ENCODE data around the gene RPL27A. TPM values are rescaled to one million over a fixed set of nuclear protein-coding genes. Genes with fewer than 3 reads are reported as not detected.

RPL27A gene
- total RNA-seq, 1 experiment from 2014 or later: 629 TPM

DNA sequence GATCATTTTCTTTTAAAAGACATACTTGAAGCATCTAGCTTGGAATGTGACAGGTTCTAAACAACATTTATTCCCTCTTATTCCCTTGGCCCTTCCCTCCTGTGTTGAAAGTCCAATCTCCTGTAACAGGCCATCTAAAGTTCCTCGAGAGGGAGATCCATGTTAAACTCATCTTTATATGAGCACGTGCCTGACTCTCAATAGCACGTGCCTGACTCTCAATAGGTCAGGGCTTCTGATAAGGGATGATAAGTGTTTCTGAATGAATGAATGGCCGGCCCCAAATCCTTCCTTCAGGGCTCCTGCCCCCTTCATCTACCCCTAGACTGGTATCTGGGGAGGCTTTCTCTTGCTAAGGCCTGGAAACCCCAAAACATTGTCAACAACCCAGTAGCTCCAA lies 27.2 kb downstream of the RPL27A start:
- BruUV-seq (replicated peaks): no TSS peak
- intact Hi-C loops (cut with micrococcal nuclease; ENCODE audit: unreplicated experiment): no loop called here
- no peaks in the 10 kb centered on the region for H3K36me3 ChIP-seq (ENCODE audit: insufficient read depth, low read length, poor library complexity, severe bottlenecking)
- no peak overlapping the region for H3K4me3 ChIP-seq (ENCODE audit: low read depth, low read length, poor library complexity, severe bottlenecking)
- ChIA-PET POLR2A (ENCODE audit: low non-redundant PET) (no interaction called here), CTCF (no interaction called here)
- H3K27me3 ChIP-seq (replicated peaks; ENCODE audit: insufficient read depth, low read depth, low read length, poor library complexity): no peaks in the 10 kb centered on the region
- no peaks in the 10 kb centered on the region for H3K4me1 ChIP-seq (ENCODE audit: insufficient read depth, low read length, poor library complexity, severe bottlenecking)
- H3K27ac ChIP-seq (ENCODE audit: low read depth, low read length, poor library complexity, severe bottlenecking): no peak overlapping the region
- no peaks in the 10 kb centered on the region for H3K9me3 ChIP-seq (ENCODE audit: low read depth, low read length, poor library complexity, severe bottlenecking)
- TF ChIP-seq, protein P1, sequence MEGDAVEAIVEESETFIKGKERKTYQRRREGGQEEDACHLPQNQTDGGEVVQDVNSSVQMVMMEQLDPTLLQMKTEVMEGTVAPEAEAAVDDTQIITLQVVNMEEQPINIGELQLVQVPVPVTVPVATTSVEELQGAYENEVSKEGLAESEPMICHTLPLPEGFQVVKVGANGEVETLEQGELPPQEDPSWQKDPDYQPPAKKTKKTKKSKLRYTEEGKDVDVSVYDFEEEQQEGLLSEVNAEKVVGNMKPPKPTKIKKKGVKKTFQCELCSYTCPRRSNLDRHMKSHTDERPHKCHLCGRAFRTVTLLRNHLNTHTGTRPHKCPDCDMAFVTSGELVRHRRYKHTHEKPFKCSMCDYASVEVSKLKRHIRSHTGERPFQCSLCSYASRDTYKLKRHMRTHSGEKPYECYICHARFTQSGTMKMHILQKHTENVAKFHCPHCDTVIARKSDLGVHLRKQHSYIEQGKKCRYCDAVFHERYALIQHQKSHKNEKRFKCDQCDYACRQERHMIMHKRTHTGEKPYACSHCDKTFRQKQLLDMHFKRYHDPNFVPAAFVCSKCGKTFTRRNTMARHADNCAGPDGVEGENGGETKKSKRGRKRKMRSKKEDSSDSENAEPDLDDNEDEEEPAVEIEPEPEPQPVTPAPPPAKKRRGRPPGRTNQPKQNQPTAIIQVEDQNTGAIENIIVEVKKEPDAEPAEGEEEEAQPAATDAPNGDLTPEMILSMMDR (conservative IDR thresholded peaks at IDR 0.05; ENCODE audit: low read depth, low read length): no peak
- no peak for TF ChIP-seq EZH2 (IDR thresholded peaks at IDR 0.05; ENCODE audit: borderline replicate concordance, low read depth, low read length, poor library complexity, severe bottlenecking)
- DNase-seq (ENCODE audit: low spot score): no peak

DNA sequence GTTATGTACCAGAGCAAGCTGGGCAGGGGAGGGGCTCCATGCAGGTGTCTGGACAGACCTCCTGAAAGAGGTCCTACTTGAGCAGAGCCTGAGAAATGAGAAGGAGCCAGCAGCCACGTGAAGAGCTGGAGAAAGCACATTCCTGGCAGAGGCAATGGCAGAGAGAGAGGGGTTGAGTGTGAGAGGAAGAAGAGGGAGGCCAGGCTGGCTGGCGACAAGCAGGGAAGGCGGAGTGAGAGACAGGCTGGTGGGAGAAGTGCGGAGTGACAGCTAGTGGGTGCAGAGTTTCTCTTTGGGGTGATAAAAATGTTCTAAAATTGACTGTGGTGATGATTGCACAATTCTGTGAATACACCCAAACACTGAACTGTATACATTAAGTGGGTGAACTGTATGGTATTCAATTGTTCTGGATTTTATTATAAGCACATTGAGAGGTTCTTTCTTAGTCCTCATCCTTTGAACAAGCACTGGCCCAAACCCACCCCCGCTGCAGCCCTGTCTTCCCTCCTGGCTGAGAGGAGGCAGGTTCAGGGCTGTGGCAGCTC lies 29.4 kb downstream of the RPL27A start:
- DNase-seq (ENCODE audit: low spot score): no peak
- Histone ChIP-seq H3K36me3 (ENCODE audit: insufficient read depth, low read length, poor library complexity, severe bottlenecking) (no peaks in the 10 kb centered on the region), H3K4me1 (ENCODE audit: insufficient read depth, low read length, poor library complexity, severe bottlenecking) (no peaks in the 10 kb centered on the region), H3K27ac (ENCODE audit: low read depth, low read length, poor library complexity, severe bottlenecking) (no peak overlapping the region), H3K4me3 (ENCODE audit: low read depth, low read length, poor library complexity, severe bottlenecking) (no peak overlapping the region), H3K27me3 (replicated peaks; ENCODE audit: insufficient read depth, low read depth, low read length, poor library complexity) (no peaks in the 10 kb centered on the region), H3K9me3 (ENCODE audit: low read depth, low read length, poor library complexity, severe bottlenecking) (no peaks in the 10 kb centered on the region)
- CTCF ChIA-PET: no interaction called here
- intact Hi-C loops (cut with micrococcal nuclease; ENCODE audit: unreplicated experiment): no loop called here
- TF ChIP-seq, protein P1 (conservative IDR thresholded peaks at IDR 0.05; ENCODE audit: low read depth, low read length): no peak
- no peak for TF ChIP-seq EZH2 (IDR thresholded peaks at IDR 0.05; ENCODE audit: borderline replicate concordance, low read depth, low read length, poor library complexity, severe bottlenecking)
- POLR2A ChIA-PET (ENCODE audit: low non-redundant PET): no interaction called here
- no TSS peak for BruUV-seq (replicated peaks)

DNA sequence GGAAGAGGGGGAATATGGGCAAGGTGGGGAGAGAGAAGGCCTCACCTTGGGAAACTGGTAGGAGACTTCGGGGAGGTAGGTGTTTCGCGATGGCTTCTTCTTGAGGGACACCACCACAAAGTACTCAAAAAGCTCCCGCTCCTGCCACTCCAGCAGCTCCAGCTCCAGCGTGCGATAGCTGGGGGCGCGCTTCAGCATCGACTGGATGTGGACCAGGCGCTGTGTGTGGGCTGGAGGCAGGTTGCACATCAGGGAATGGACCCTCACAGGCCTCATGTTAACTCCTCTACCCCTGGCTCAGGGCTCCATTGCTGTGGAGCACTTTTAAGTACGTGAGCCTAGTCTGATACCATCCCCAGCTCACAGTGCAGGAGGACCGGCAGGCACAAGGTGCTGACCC lies 29.9 kb downstream of the RPL27A start:
- no TSS peak for BruUV-seq (replicated peaks)
- no peaks in the 10 kb centered on the region for H3K36me3 ChIP-seq (ENCODE audit: insufficient read depth, low read length, poor library complexity, severe bottlenecking)
- CTCF ChIA-PET: no interaction called here
- no peak overlapping the region for H3K27ac ChIP-seq (ENCODE audit: low read depth, low read length, poor library complexity, severe bottlenecking)
- no peak overlapping the region for H3K4me3 ChIP-seq (ENCODE audit: low read depth, low read length, poor library complexity, severe bottlenecking)
- peaks cover 3% of the 10 kb centered on the region for H3K4me1 ChIP-seq (ENCODE audit: insufficient read depth, low read length, poor library complexity, severe bottlenecking)
- POLR2A ChIA-PET (ENCODE audit: low non-redundant PET): no interaction called here
- no peaks in the 10 kb centered on the region for H3K9me3 ChIP-seq (ENCODE audit: low read depth, low read length, poor library complexity, severe bottlenecking)
- intact Hi-C loops (cut with micrococcal nuclease; ENCODE audit: unreplicated experiment): no loop called here
- no peak for DNase-seq (ENCODE audit: low spot score)
- no peak for TF ChIP-seq EZH2 (IDR thresholded peaks at IDR 0.05; ENCODE audit: borderline replicate concordance, low read depth, low read length, poor library complexity, severe bottlenecking)
- TF ChIP-seq, protein P1 (conservative IDR thresholded peaks at IDR 0.05; ENCODE audit: low read depth, low read length): no peak
- H3K27me3 ChIP-seq (replicated peaks; ENCODE audit: insufficient read depth, low read depth, low read length, poor library complexity): no peaks in the 10 kb centered on the region
